Upper lobe of left lung (tissue), 4 donors: ENCODE data around the gene ITCH.

Source experiments
- CTCF ChIP-seq, 6 experiments: fragments of 450-650 bp in 4 of 6; fragments of 200-600 bp in 2 of 6; sonication (generic) in 2 of 6; IDR thresholded peaks; one replicate each; pipeline ENCODE4 v1.5.1; 2016 to 2019; ENCODE audit warnings: antibody characterized with exemption in 6 of 6
- POLR2A ChIP-seq, 4 donors: fragments of 450-650 bp; IDR thresholded peaks; one replicate each; pipeline ENCODE4 v1.5.1; 2016 to 2017; ENCODE audit warnings: antibody characterized with exemption in 4 of 4, mild to moderate bottlenecking in 2 of 4

GRCh38 chr20:34328928-34329677 is 34.0 kb upstream of the ITCH start:
- TF ChIP-seq CTCF (IDR thresholded peaks at IDR 0.05) (no peak), POLR2A (IDR thresholded peaks at IDR 0.05) (no peak)
